Stimulated activated CD8-positive, alpha-beta memory T cell treated with anti-CD3 and anti-CD28 coated beads, Interleukin-15, amount 100 ng/mL, for 48 hours (primary cell): ENCODE data around the gene KLK1.

ENCODE experiments used
- DNase-seq, 2 donors: peaks; one replicate each; pipeline ENCODE4 v3.0.0-alpha.2; 2020; ENCODE audit warnings: low read depth in 2 of 2

Gene KLK1

GRCh38 chr19:50836543-50837195, 13.1 kb upstream of the KLK1 start:
- no peak for DNase-seq

GRCh38 chr19:50835785-50836542, 12.4 kb upstream of the KLK1 start:
- peak; percentile 61 to 71 for DNase-seq

- no peak for DNase-seq
Observed at GRCh38 chr19:50835103-50835784, 11.7 kb upstream of the KLK1 start.

GRCh38 chr19:50833802-50834167, 10.2 kb upstream of the KLK1 start:
- no peak for DNase-seq

GRCh38 chr19:50833117-50833801, 9.7 kb upstream of the KLK1 start, which contains the start of gene KLK15:
Gene KLK15 (minus strand): TSS chr19:50833574. CDS start chr19:50831492, 2,082 bp downstream.
- DNase-seq, result no peak

- DNase-seq, result no peak
Observed at GRCh38 chr19:50832666-50833065, 9.1 kb upstream of the KLK1 start.

- DNase-seq, result no peak
Observed at GRCh38 chr19:50831026-50831396, 7.4 kb upstream of the KLK1 start.

GRCh38 chr19:50830266-50831025, 6.9 kb upstream of the KLK1 start:
- DNase-seq, result no peak

- no peak for DNase-seq
Observed at GRCh38 chr19:50829801-50830200, 6.2 kb upstream of the KLK1 start.

- DNase-seq, result no peak
Observed at GRCh38 chr19:50827476-50827875, 3.9 kb upstream of the KLK1 start.

- no peak for DNase-seq
Observed at GRCh38 chr19:50826492-50827240, 3.1 kb upstream of the KLK1 start.

- no peak for DNase-seq
Observed at GRCh38 chr19:50822661-50823208, 852 bp downstream of the KLK1 start.

GRCh38 chr19:50821622-50822021, 2.0 kb downstream of the KLK1 start:
- DNase-seq, result no peak

GRCh38 chr19:50821248-50821612, 2.4 kb downstream of the KLK1 start:
- no peak for DNase-seq

- no peak for DNase-seq
Observed at GRCh38 chr19:50820549-50821247, 2.9 kb downstream of the KLK1 start.

- DNase-seq, result no peak
Observed at GRCh38 chr19:50820086-50820485, 3.5 kb downstream of the KLK1 start.

- DNase-seq, result no peak
Observed at GRCh38 chr19:50819636-50820035, 4.0 kb downstream of the KLK1 start.

GRCh38 chr19:50818859-50819472, 4.6 kb downstream of the KLK1 start:
- DNase-seq, result no peak
